Gastrocnemius medialis (tissue), 4 donors: ENCODE measurements around the gene PSTPIP1. TPM values are rescaled to one million over a fixed set of nuclear protein-coding genes. Genes with fewer than 3 reads are reported as not detected.
A peak's percentile ranks its signal among the peaks of the same experiment; 100 is the strongest.

Experiments
- ATAC-seq, 2 donors: fragments of 150-250 bp; one replicate each; pipeline ENCODE4 v1.9.1; 2016
- DNase-seq, 2 donors: peaks; one replicate each; pipeline ENCODE4 v3.0.0-alpha.2; 2019
- H3K27ac ChIP-seq, 4 donors: fragments of 200-600 bp; sonication (generic); 1 replicate in 1 of 4; 2 replicates in 3 of 4; pipeline ENCODE4 v1.5.1; 2016 to 2018; ENCODE audit warnings: mild to moderate bottlenecking in 2 of 4, moderate library complexity in 1 of 4
- H3K27me3 ChIP-seq, 3 donors: fragments of 200-600 bp; sonication (generic) in 2 of 3; 1 replicate in 1 of 3; 2 replicates in 2 of 3; pipeline versions ENCODE4 v1.5.1 to v1.6.0; 2016 to 2019; ENCODE audit warnings: mild to moderate bottlenecking in 1 of 3, moderate library complexity in 1 of 3
- H3K36me3 ChIP-seq, 2 donors: fragments of 200-600 bp; sonication (generic) in 1 of 2; one replicate each; pipeline ENCODE4 v1.5.1; 2017 to 2018
- H3K4me1 ChIP-seq, 2 donors: fragments of 200-600 bp; sonication (generic) in 1 of 2; one replicate each; pipeline ENCODE4 v1.5.1; 2016 to 2017; ENCODE audit warnings: mild to moderate bottlenecking in 2 of 2
- H3K4me3 ChIP-seq, 4 donors: fragments of 200-600 bp; sonication (generic) in 3 of 4; 1 replicate in 1 of 4; 2 replicates in 3 of 4; pipeline ENCODE4 v1.5.1; 2016 to 2019; ENCODE audit warnings: mild to moderate bottlenecking in 2 of 4
- H3K9me3 ChIP-seq, 3 donors: fragments of 200-600 bp; sonication (generic) in 2 of 3; 1 replicate in 1 of 3; 2 replicates in 2 of 3; pipeline ENCODE4 v1.5.1; 2016 to 2019
- CTCF ChIP-seq, 5 experiments: fragments of 450-650 bp in 3 of 5; fragments of 200-600 bp in 2 of 5; sonication (generic) in 2 of 5; IDR thresholded peaks in 4 of 5; conservative IDR thresholded peaks in 1 of 5; 1 replicate in 4 of 5; 2 replicates in 1 of 5; pipeline ENCODE4 v1.5.1; 2016 to 2019; ENCODE audit warnings: antibody characterized with exemption in 5 of 5, mild to moderate bottlenecking in 3 of 5, moderate library complexity in 3 of 5
- POLR2A ChIP-seq, 2 donors: fragments of 450-650 bp; IDR thresholded peaks; one replicate each; pipeline ENCODE4 v1.6.1; 2017; ENCODE audit warnings: antibody characterized with exemption in 2 of 2, mild to moderate bottlenecking in 2 of 2, moderate library complexity in 2 of 2
- in situ Hi-C, 4 donors: fragments of 200-750 bp; cut with MboI; loops; one replicate each; pipeline versions ENCODE4 v1.15.0 to v1.8.0; 2017; ENCODE audit warnings: low sequenced_read_pairs in 4 of 4
- intact Hi-C: fragments of 100-400 bp; cut with DNase I; formaldehyde crosslinking; loops from one replicate; pipeline ENCODE4 v1.15.1; 2023; ENCODE audit warnings: low total_unique reads
- total RNA-seq, 4 donors: library from RNA; depleted of rRNA; stranded (reverse); fragments of >200 nt; gene quantifications; one replicate each; pipeline versions ENCODE4 v1.1.0 to v1.2.3, GENCODE V29; 2016

The PSTPIP1 gene
- total RNA-seq, 4 donors from 2014 or later: 0.76 to 5.2 (median 3.1) TPM; not detected in 1

GRCh38 chr15:77002954-77003912 lies 8.3 kb downstream of the PSTPIP1 start:
- H3K9me3 ChIP-seq: no peaks in the 10 kb centered on the region
- in situ Hi-C loops (no loop called here), intact Hi-C loops (no loop called here)
- H3K27ac ChIP-seq: peak overlapping the region in 1 of 4 donors; percentile 29
- ATAC-seq (peak; percentile 26 to 62), DNase-seq (peak; percentile 40 to 53)
- no peak for TF ChIP-seq CTCF (IDR thresholded peaks at IDR 0.05 in 4 of 5, conservative IDR thresholded peaks at IDR 0.05 in 1 of 5)
- peak in 1 of 2 donors; percentile 15 for TF ChIP-seq POLR2A (IDR thresholded peaks at IDR 0.05)
- H3K36me3 ChIP-seq: no peaks in the 10 kb centered on the region
- H3K27me3 ChIP-seq: no peaks in the 10 kb centered on the region
- no peak overlapping the region for H3K4me3 ChIP-seq
- H3K4me1 ChIP-seq: no peaks in the 10 kb centered on the region

GRCh38 chr15:77004189-77004588 lies 9.3 kb downstream of the PSTPIP1 start:
- Histone ChIP-seq H3K27me3 (no peaks in the 10 kb centered on the region), H3K4me3 (no peak overlapping the region), H3K4me1 (no peaks in the 10 kb centered on the region), H3K36me3 (no peaks in the 10 kb centered on the region), H3K9me3 (no peaks in the 10 kb centered on the region), H3K27ac (no peak overlapping the region)
- in situ Hi-C loops (no loop called here), intact Hi-C loops (no loop called here)
- TF ChIP-seq POLR2A (IDR thresholded peaks at IDR 0.05) (no peak), CTCF (IDR thresholded peaks at IDR 0.05 in 4 of 5, conservative IDR thresholded peaks at IDR 0.05 in 1 of 5) (no peak)
- DNase-seq (peak; percentile 35 to 55), ATAC-seq (peak in 1 of 2 donors; percentile 38)

GRCh38 chr15:77009176-77009575 lies 14.2 kb downstream of the PSTPIP1 start:
- no peak overlapping the region for H3K4me3 ChIP-seq
- H3K27me3 ChIP-seq: no peaks in the 10 kb centered on the region
- no peak for DNase-seq
- ATAC-seq: no peak
- TF ChIP-seq CTCF (IDR thresholded peaks at IDR 0.05 in 4 of 5, conservative IDR thresholded peaks at IDR 0.05 in 1 of 5) (no peak), POLR2A (IDR thresholded peaks at IDR 0.05) (no peak)
- H3K27ac ChIP-seq: no peak overlapping the region
- no peaks in the 10 kb centered on the region for H3K4me1 ChIP-seq
- H3K36me3 ChIP-seq: no peaks in the 10 kb centered on the region
- no peaks in the 10 kb centered on the region for H3K9me3 ChIP-seq
- in situ Hi-C loops: no loop called here
- intact Hi-C loops: no loop called here

GRCh38 chr15:77009646-77010311 lies 14.9 kb downstream of the PSTPIP1 start:
- TF ChIP-seq CTCF (IDR thresholded peaks at IDR 0.05 in 4 of 5, conservative IDR thresholded peaks at IDR 0.05 in 1 of 5): no peak
- no peak for TF ChIP-seq POLR2A (IDR thresholded peaks at IDR 0.05)
- no peak for DNase-seq
- Histone ChIP-seq H3K4me3 (no peak overlapping the region), H3K27me3 (no peaks in the 10 kb centered on the region), H3K27ac (no peak overlapping the region), H3K9me3 (no peaks in the 10 kb centered on the region), H3K36me3 (no peaks in the 10 kb centered on the region), H3K4me1 (no peaks in the 10 kb centered on the region)
- ATAC-seq: no peak
- intact Hi-C loops (no loop called here), in situ Hi-C loops (loop anchor here in 1 of 4 donors (10.0 kb wide), 1 partner anchor 535 kb away; no protein-coding TSS in a partner anchor)
